Prostate gland (tissue), 2 donors: Measurements from ENCODE around the gene APPL2. TPM values are rescaled to one million over a fixed set of nuclear protein-coding genes. Genes with fewer than 3 reads are reported as not detected.

Experiments
- DNase-seq: peaks from one replicate; pipeline ENCODE4 v3.0.0-alpha.2; 2019; ENCODE audit warnings: low spot score
- H3K27ac ChIP-seq, 2 donors: fragments of 200-600 bp; sonication (generic); 2 replicates each; pipeline ENCODE4 v1.5.1; 2017 to 2019
- H3K27me3 ChIP-seq: fragments of 200-600 bp; sonication (generic); replicated peaks from 2 replicates; pipeline ENCODE4 v1.5.1; 2019; ENCODE audit not compliant: insufficient read depth
- H3K36me3 ChIP-seq, 2 donors: fragments of 200-600 bp; sonication (generic); 1 replicate in 1 of 2; 2 replicates in 1 of 2; pipeline versions ENCODE4 v1.5.1 to v1.8.1; 2017 to 2019
- H3K4me1 ChIP-seq: fragments of 200-600 bp; sonication (generic); replicated peaks from 2 replicates; pipeline ENCODE4 v1.5.1; 2019
- H3K4me3 ChIP-seq, 2 donors: fragments of 200-600 bp; sonication (generic); 2 replicates each; pipeline ENCODE4 v1.5.1; 2017 to 2019
- H3K9me3 ChIP-seq: fragments of 200-600 bp; sonication (generic); 2 replicates; pipeline ENCODE4 v1.5.1; 2017
- CTCF ChIP-seq, 4 experiments: fragments of 200-600 bp in 2 of 4; fragments of 450-650 bp in 2 of 4; sonication (generic) in 2 of 4; IDR thresholded peaks; 1 replicate in 3 of 4; 2 replicates in 1 of 4; pipeline ENCODE4 v1.5.1; 2016 to 2019; ENCODE audit warnings: antibody characterized with exemption in 4 of 4, mild to moderate bottlenecking in 2 of 4, moderate library complexity in 2 of 4
- POLR2A ChIP-seq: fragments of 450-650 bp; IDR thresholded peaks from one replicate; pipeline ENCODE4 v1.6.1; 2016; ENCODE audit warnings: antibody characterized with exemption, mild to moderate bottlenecking
- POLR2AphosphoS5 ChIP-seq: sonication (generic); formaldehyde crosslinking; IDR thresholded peaks from one replicate; pipeline ENCODE4 v1.6.1; 2017; ENCODE audit warnings: antibody characterized with exemption
- WGBS: methylation state at CpG from one replicate; pipeline ENCODE4 v1.1.5; 2018; 5-methylcytosine and 5-hydroxymethylcytosine counted together
- intact Hi-C: fragments of 100-400 bp; cut with DNase I; formaldehyde crosslinking; loops from one replicate; pipeline ENCODE4 v1.14.2; 2022
- total RNA-seq, 2 donors: library from RNA; depleted of rRNA; stranded (reverse); fragments of >200 nt; gene quantifications; one replicate each; pipeline ENCODE4 v1.1.0, GENCODE V29; 2016

APPL2 gene
- total RNA-seq, 2 donors from 2014 or later = 72.0 to 110 TPM

DNA sequence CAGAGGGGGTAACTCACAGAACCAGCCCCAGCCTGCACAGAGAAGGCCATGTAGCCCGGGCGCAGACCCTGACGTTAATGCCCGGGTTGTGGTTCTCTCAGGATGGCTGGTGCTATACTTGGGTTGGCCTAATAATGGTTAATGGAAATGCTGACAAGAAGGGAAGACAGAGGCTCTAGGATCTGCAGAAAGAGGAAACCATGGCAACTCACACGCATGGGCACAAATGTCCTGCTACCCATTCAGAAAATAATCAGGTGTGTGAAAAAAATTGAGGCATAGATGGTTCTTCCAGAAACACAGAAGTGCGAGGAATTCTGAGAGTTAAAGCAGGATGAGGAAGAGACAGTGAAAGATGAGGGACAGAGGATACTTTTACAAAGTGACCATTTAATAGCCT is 33.8 kb downstream of the APPL2 start:
- TF ChIP-seq POLR2A (no peak), POLR2AphosphoS5 (no peak), CTCF (IDR thresholded peaks at IDR 0.05) (no peak)
- H3K4me1 ChIP-seq = peaks cover 8% of the 10 kb centered on the region
- intact Hi-C loops = no loop called here
- 93% methylated on average over 6 of the region's 6 CpGs for WGBS
- peaks cover 0 to 9% of the 10 kb centered on the region in 2 donors for H3K36me3 ChIP-seq
- no peak overlapping the region for H3K27ac ChIP-seq
- H3K4me3 ChIP-seq = no peak overlapping the region
- H3K27me3 ChIP-seq = no peaks in the 10 kb centered on the region
- no peaks in the 10 kb centered on the region for H3K9me3 ChIP-seq
- no peak for DNase-seq

DNA sequence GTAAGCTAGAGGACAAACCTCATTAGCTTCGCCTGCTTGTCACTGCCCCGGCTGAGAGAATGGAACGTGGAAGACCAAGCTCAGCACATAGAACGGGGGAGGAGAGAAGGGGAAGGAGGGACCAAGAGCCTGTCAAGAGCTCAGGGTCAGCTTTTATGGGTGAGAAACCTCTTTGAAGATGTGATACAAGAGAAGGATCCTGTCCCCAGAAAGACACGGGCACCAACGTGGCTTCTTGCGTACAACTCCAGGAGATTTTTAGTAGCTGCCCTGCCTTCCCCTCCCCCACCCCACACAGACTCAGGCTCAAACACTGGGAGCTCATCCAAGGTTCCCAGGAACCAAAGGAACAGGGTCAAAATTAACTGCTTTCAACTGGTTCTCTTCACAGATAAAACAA is 34.7 kb downstream of the APPL2 start:
- H3K4me3 ChIP-seq = no peak overlapping the region
- no peak overlapping the region for H3K27ac ChIP-seq
- intact Hi-C loops = no loop called here
- no peak for DNase-seq
- no peaks in the 10 kb centered on the region for H3K9me3 ChIP-seq
- H3K4me1 ChIP-seq = peaks cover 8% of the 10 kb centered on the region
- WGBS = 57% methylated on average over 7 of the region's 7 CpGs
- H3K36me3 ChIP-seq = peaks cover 0 to 9% of the 10 kb centered on the region in 2 donors
- no peaks in the 10 kb centered on the region for H3K27me3 ChIP-seq
- TF ChIP-seq CTCF (IDR thresholded peaks at IDR 0.05) = no peak
- TF ChIP-seq POLR2A = no peak
- TF ChIP-seq POLR2AphosphoS5 = no peak

DNA sequence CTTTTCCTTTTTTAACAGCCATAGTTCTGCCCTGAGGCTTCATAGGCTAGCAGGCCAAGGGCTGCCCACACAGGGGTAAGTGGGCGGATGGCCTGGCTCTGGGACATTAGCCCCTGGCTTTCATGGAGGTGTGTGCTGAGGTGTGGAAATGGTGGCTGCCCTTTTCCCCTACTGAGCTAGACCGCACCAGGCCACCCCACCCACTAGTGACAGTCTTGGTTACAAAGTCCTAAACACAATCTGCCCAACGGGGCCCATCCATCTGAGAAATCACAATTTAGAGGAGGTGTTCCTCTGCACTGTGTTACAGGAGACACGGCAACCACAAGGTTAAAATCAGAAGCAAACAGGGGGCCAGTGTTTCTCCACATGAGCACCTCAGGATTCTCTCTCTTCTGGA is 35.6 kb downstream of the APPL2 start:
- TF ChIP-seq POLR2AphosphoS5 = no peak
- no peak for TF ChIP-seq CTCF (IDR thresholded peaks at IDR 0.05)
- no peak for TF ChIP-seq POLR2A
- WGBS = 96% methylated on average over 4 of the region's 4 CpGs
- no peak overlapping the region for H3K27ac ChIP-seq
- intact Hi-C loops = no loop called here
- H3K4me3 ChIP-seq = no peak overlapping the region
- H3K36me3 ChIP-seq = peaks cover 0 to 5% of the 10 kb centered on the region in 2 donors
- no peaks in the 10 kb centered on the region for H3K27me3 ChIP-seq
- no peaks in the 10 kb centered on the region for H3K4me1 ChIP-seq
- DNase-seq = no peak
- no peaks in the 10 kb centered on the region for H3K9me3 ChIP-seq

DNA sequence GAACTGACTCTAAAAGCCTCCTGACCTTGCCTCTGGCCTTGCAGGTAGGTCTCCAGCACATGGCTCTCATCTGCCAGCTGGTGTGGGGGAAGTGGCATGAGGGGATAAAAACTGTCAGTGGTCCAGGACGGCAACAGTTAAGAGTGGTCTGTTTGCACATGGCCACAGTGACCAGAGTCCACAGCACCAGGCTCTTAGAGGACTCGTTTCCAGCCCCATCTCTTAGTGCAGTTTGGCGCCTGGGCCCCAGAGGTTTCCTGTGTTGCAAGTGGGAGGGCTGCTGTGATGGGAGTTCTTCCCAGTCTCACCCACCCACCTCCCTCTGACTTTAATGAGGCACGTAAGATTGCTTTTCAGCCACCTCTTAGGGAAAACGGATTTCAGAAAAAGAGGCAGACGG is 37.0 kb downstream of the APPL2 start:
- H3K4me1 ChIP-seq = no peaks in the 10 kb centered on the region
- no peak overlapping the region for H3K4me3 ChIP-seq
- intact Hi-C loops = no loop called here
- no peak for DNase-seq
- H3K27ac ChIP-seq = no peak overlapping the region
- no peak for TF ChIP-seq CTCF (IDR thresholded peaks at IDR 0.05)
- no peak for TF ChIP-seq POLR2AphosphoS5
- TF ChIP-seq POLR2A = no peak
- peaks cover 0 to 4% of the 10 kb centered on the region in 2 donors for H3K36me3 ChIP-seq
- H3K9me3 ChIP-seq = no peaks in the 10 kb centered on the region
- 71% methylated on average over 6 of the region's 6 CpGs for WGBS
- H3K27me3 ChIP-seq = no peaks in the 10 kb centered on the region

DNA sequence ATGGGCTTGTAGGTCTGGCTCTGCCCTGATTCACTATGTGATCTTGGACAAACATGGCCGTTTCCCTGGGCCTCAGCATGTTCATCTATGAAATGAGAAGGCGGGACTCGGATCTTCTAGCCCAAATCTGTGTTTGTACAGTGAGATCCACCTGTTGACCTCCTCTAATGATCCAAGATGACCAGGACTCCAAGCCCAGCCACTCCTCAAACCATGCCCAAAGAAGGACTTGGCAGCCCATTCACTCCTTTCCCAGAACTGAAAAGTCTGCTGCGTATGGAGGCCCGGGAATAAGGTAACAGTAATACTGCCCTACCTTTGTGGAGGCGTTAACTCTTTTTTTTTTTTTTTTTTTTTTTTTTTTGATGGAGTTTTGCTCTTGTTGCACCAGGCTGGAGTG is 39.9 kb downstream of the APPL2 start:
- Histone ChIP-seq H3K36me3 (peaks cover 0 to 8% of the 10 kb centered on the region in 2 donors), H3K4me3 (no peak overlapping the region), H3K27ac (no peak overlapping the region), H3K9me3 (no peaks in the 10 kb centered on the region), H3K4me1 (no peaks in the 10 kb centered on the region), H3K27me3 (no peaks in the 10 kb centered on the region)
- intact Hi-C loops = no loop called here
- 92% methylated on average over 6 of the region's 6 CpGs for WGBS
- no peak for TF ChIP-seq POLR2A
- no peak for TF ChIP-seq POLR2AphosphoS5
- no peak for TF ChIP-seq CTCF (IDR thresholded peaks at IDR 0.05)
- no peak for DNase-seq
